DOHH2 (cell line): ENCODE measurements around the gene GJA1.

Source experiments
- CTCF ChIP-seq: fragments of 200-600 bp; sonication (generic); IDR thresholded peaks from one replicate; pipeline ENCODE4 v1.5.1; 2014; ENCODE audit warnings: antibody characterized with exemption, mild to moderate bottlenecking, low read depth, low read length; ENCODE audit not compliant: poor library complexity, severe bottlenecking
- EZH2phosphoT487 ChIP-seq: fragments of 200-600 bp; sonication (generic); IDR thresholded peaks from 2 replicates; pipeline ENCODE4 v1.6.1; 2017; ENCODE audit warnings: borderline replicate concordance, mild to moderate bottlenecking, antibody characterized with exemption, low read length, moderate library complexity, mixed read lengths

GRCh38 chr6:121438869-121439268, 3.4 kb downstream of the GJA1 start:
- TF ChIP-seq CTCF (no peak), EZH2phosphoT487 (no peak)
